ENCODE measurements around the gene RAMACL.

GRCh38 chr6:166604911-166605310 is 18.4 kb upstream of the RAMACL start:
- TF ChIP-seq, protein P1, sequence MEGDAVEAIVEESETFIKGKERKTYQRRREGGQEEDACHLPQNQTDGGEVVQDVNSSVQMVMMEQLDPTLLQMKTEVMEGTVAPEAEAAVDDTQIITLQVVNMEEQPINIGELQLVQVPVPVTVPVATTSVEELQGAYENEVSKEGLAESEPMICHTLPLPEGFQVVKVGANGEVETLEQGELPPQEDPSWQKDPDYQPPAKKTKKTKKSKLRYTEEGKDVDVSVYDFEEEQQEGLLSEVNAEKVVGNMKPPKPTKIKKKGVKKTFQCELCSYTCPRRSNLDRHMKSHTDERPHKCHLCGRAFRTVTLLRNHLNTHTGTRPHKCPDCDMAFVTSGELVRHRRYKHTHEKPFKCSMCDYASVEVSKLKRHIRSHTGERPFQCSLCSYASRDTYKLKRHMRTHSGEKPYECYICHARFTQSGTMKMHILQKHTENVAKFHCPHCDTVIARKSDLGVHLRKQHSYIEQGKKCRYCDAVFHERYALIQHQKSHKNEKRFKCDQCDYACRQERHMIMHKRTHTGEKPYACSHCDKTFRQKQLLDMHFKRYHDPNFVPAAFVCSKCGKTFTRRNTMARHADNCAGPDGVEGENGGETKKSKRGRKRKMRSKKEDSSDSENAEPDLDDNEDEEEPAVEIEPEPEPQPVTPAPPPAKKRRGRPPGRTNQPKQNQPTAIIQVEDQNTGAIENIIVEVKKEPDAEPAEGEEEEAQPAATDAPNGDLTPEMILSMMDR (IDR thresholded peaks at IDR 0.05; ENCODE audit: poor library complexity) = no peak
- no peak for TF ChIP-seq EZH2 (IDR thresholded peaks at IDR 0.05; ENCODE audit: borderline replicate concordance)
- no peak for TF ChIP-seq EZH2phosphoT487 (IDR thresholded peaks at IDR 0.05; ENCODE audit: low read depth, severe bottlenecking, unreplicated experiment)
